Prostate gland (tissue), 2 donors: ENCODE measurements around the gene LBH. TPM values are rescaled to one million over a fixed set of nuclear protein-coding genes. Genes with fewer than 3 reads are reported as not detected.

Experiments used
- DNase-seq: peaks from one replicate; pipeline ENCODE4 v3.0.0-alpha.2; 2019; ENCODE audit warnings: low spot score
- H3K27ac ChIP-seq, 2 donors: fragments of 200-600 bp; sonication (generic); 2 replicates each; pipeline ENCODE4 v1.5.1; 2017 to 2019
- H3K27me3 ChIP-seq: fragments of 200-600 bp; sonication (generic); replicated peaks from 2 replicates; pipeline ENCODE4 v1.5.1; 2019; ENCODE audit not compliant: insufficient read depth
- H3K36me3 ChIP-seq, 2 donors: fragments of 200-600 bp; sonication (generic); 1 replicate in 1 of 2; 2 replicates in 1 of 2; pipeline versions ENCODE4 v1.5.1 to v1.8.1; 2017 to 2019
- H3K4me1 ChIP-seq: fragments of 200-600 bp; sonication (generic); replicated peaks from 2 replicates; pipeline ENCODE4 v1.5.1; 2019
- H3K4me3 ChIP-seq, 2 donors: fragments of 200-600 bp; sonication (generic); 2 replicates each; pipeline ENCODE4 v1.5.1; 2017 to 2019
- H3K9me3 ChIP-seq: fragments of 200-600 bp; sonication (generic); 2 replicates; pipeline ENCODE4 v1.5.1; 2017
- CTCF ChIP-seq, 4 experiments: fragments of 200-600 bp in 2 of 4; fragments of 450-650 bp in 2 of 4; sonication (generic) in 2 of 4; IDR thresholded peaks; 1 replicate in 3 of 4; 2 replicates in 1 of 4; pipeline ENCODE4 v1.5.1; 2016 to 2019; ENCODE audit warnings: antibody characterized with exemption in 4 of 4, mild to moderate bottlenecking in 2 of 4, moderate library complexity in 2 of 4
- POLR2A ChIP-seq: fragments of 450-650 bp; IDR thresholded peaks from one replicate; pipeline ENCODE4 v1.6.1; 2016; ENCODE audit warnings: antibody characterized with exemption, mild to moderate bottlenecking
- POLR2AphosphoS5 ChIP-seq: sonication (generic); formaldehyde crosslinking; IDR thresholded peaks from one replicate; pipeline ENCODE4 v1.6.1; 2017; ENCODE audit warnings: antibody characterized with exemption
- WGBS: methylation state at CpG from one replicate; pipeline ENCODE4 v1.1.5; 2018; 5-methylcytosine and 5-hydroxymethylcytosine counted together
- intact Hi-C: fragments of 100-400 bp; cut with DNase I; formaldehyde crosslinking; loops from one replicate; pipeline ENCODE4 v1.14.2; 2022
- total RNA-seq, 2 donors: library from RNA; depleted of rRNA; stranded (reverse); fragments of >200 nt; gene quantifications; one replicate each; pipeline ENCODE4 v1.1.0, GENCODE V29; 2016

Gene LBH
- total RNA-seq, 2 donors from 2014 or later: 33.3 to 41.8 TPM

- intact Hi-C loops: no loop called here
- H3K36me3 ChIP-seq: no peaks in the 10 kb centered on the region
- H3K27ac ChIP-seq: no peak overlapping the region
- DNase-seq: no peak
- H3K27me3 ChIP-seq: no peaks in the 10 kb centered on the region
- no peaks in the 10 kb centered on the region for H3K4me1 ChIP-seq
- no peaks in the 10 kb centered on the region for H3K9me3 ChIP-seq
- WGBS: 58% methylated on average over 2 of the region's 2 CpGs
- TF ChIP-seq CTCF (IDR thresholded peaks at IDR 0.05) (no peak), POLR2AphosphoS5 (no peak), POLR2A (no peak)
- no peak overlapping the region for H3K4me3 ChIP-seq
Measured at GRCh38 chr2:30260941-30261340, 29.6 kb downstream of the LBH start.

GRCh38 chr2:30261695-30262211 lies 30.4 kb downstream of the LBH start:
- no peaks in the 10 kb centered on the region for H3K36me3 ChIP-seq
- no peak overlapping the region for H3K4me3 ChIP-seq
- H3K4me1 ChIP-seq: no peaks in the 10 kb centered on the region
- intact Hi-C loops: no loop called here
- H3K9me3 ChIP-seq: no peaks in the 10 kb centered on the region
- no peaks in the 10 kb centered on the region for H3K27me3 ChIP-seq
- no peak for DNase-seq
- H3K27ac ChIP-seq: no peak overlapping the region
- no peak for TF ChIP-seq CTCF (IDR thresholded peaks at IDR 0.05)
- no peak for TF ChIP-seq POLR2A
- TF ChIP-seq POLR2AphosphoS5: no peak

GRCh38 chr2:30262716-30263309 lies 31.5 kb downstream of the LBH start:
- intact Hi-C loops: no loop called here
- DNase-seq: no peak
- no peak overlapping the region for H3K4me3 ChIP-seq
- H3K4me1 ChIP-seq: no peaks in the 10 kb centered on the region
- H3K36me3 ChIP-seq: no peaks in the 10 kb centered on the region
- no peaks in the 10 kb centered on the region for H3K9me3 ChIP-seq
- H3K27ac ChIP-seq: no peak overlapping the region
- WGBS: 96% methylated on average over 5 of the region's 5 CpGs
- no peak for TF ChIP-seq POLR2AphosphoS5
- TF ChIP-seq CTCF (IDR thresholded peaks at IDR 0.05): no peak
- TF ChIP-seq POLR2A: no peak
- no peaks in the 10 kb centered on the region for H3K27me3 ChIP-seq

GRCh38 chr2:30264274-30264673 lies 32.9 kb downstream of the LBH start:
- Histone ChIP-seq H3K4me1 (no peaks in the 10 kb centered on the region), H3K27ac (no peak overlapping the region), H3K27me3 (no peaks in the 10 kb centered on the region), H3K9me3 (no peaks in the 10 kb centered on the region), H3K4me3 (no peak overlapping the region), H3K36me3 (no peaks in the 10 kb centered on the region)
- no peak for DNase-seq
- 74% methylated on average over 3 of the region's 3 CpGs for WGBS
- TF ChIP-seq POLR2A: no peak
- no peak for TF ChIP-seq POLR2AphosphoS5
- intact Hi-C loops: no loop called here

GRCh38 chr2:30265052-30266015 lies 34.0 kb downstream of the LBH start:
- no peaks in the 10 kb centered on the region for H3K4me1 ChIP-seq
- 87% methylated on average over 4 of the region's 4 CpGs for WGBS
- H3K27ac ChIP-seq: no peak overlapping the region
- no peaks in the 10 kb centered on the region for H3K9me3 ChIP-seq
- intact Hi-C loops: no loop called here
- DNase-seq: no peak
- no peak for TF ChIP-seq POLR2AphosphoS5
- no peak overlapping the region for H3K4me3 ChIP-seq
- H3K36me3 ChIP-seq: no peaks in the 10 kb centered on the region
- no peaks in the 10 kb centered on the region for H3K27me3 ChIP-seq
